ENCODE data around the gene RRP12. TPM values are rescaled to one million over a fixed set of nuclear protein-coding genes. Genes with fewer than 3 reads are reported as not detected.

Gene RRP12
- polyA plus RNA-seq, 1 of the 3 experiments (the other 2 are of a cell fraction) = 46.4 TPM

- no peak overlapping the region for H3K4me2 ChIP-seq
- peaks cover 0 to 17% of the 10 kb centered on the region in 2 experiments; a peak in 1 of 4 replicates for H3K4me1 ChIP-seq (ENCODE audit: control insufficient read depth in 1 of 2, insufficient read depth in 2 of 2, low read depth in 1 of 2, low read length in 1 of 2)
- H3F3A ChIP-seq (replicated peaks; ENCODE audit: insufficient read depth) = peaks cover 19% of the 10 kb centered on the region
- H3K4me3 ChIP-seq (ENCODE audit: low read depth in 2 of 2, low read length in 1 of 2) = no peak overlapping the region
- no peaks in the 10 kb centered on the region for H3K27me3 ChIP-seq (ENCODE audit: insufficient read depth)
- CTCF ChIA-PET = no interaction called here
- no peak for DNase-seq
- H2AFZ ChIP-seq (ENCODE audit: low read depth) = no peak overlapping the region
- WGBS (ENCODE audit: low lambda C conversion rate) = 51% methylated on average over 11 of the region's 11 CpGs
- no peaks in the 10 kb centered on the region for H4K20me1 ChIP-seq (ENCODE audit: insufficient read depth)
- POLR2A ChIA-PET = interaction anchor here (0.8 kb wide), 1 partner anchor 45 kb away, joined by 4 read pairs; the partner anchor contains the start of gene ARHGAP19
- H3K9ac ChIP-seq = no peak overlapping the region
- H3K27ac ChIP-seq (ENCODE audit: low read depth in 2 of 2, low read length in 1 of 2) = no peak overlapping the region
- no peaks in the 10 kb centered on the region for H3K9me3 ChIP-seq
- H3K36me3 ChIP-seq (replicated peaks in 1 of 2; ENCODE audit: control insufficient read depth in 1 of 2, insufficient read depth in 2 of 2, low read length in 1 of 2) = no peaks in the 10 kb centered on the region
- H3K9me2 ChIP-seq = no peaks in the 10 kb centered on the region
- no peaks in the 10 kb centered on the region for H3K79me2 ChIP-seq (ENCODE audit: insufficient read depth)
- TF ChIP-seq NRF1 (IDR thresholded peaks at IDR 0.05; ENCODE audit: low read depth, low read length) = no peak
Observed at GRCh38 chr10:97336942-97337831, 64.0 kb downstream of the RRP12 start.

DNA sequence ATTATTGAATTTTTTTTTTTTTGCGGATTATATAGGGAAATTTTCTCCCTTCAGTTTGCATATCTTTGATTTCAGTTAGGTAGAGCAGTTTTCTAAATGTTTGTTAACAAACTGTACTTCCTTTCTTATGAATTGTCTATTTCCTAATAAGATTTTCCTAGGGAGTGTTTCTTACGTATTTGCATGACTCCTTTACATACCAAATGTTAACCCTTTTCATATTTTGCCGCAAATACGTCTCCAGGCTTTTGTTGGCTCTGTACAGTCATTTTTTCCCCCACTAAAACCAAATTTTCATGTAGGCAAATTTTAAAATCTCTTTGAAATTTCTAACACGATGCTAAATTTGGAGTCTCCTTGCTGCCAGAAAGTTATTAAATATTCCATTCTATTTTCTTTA is 64.7 kb downstream of the RRP12 start:
- Histone ChIP-seq H3K4me2 (no peak overlapping the region), H3K79me2 (ENCODE audit: insufficient read depth) (no peaks in the 10 kb centered on the region; the same call in 1 of the 2 replicates), H3K36me3 (replicated peaks in 1 of 2; ENCODE audit: control insufficient read depth in 1 of 2, insufficient read depth in 2 of 2, low read length in 1 of 2) (no peaks in the 10 kb centered on the region), H3K27ac (ENCODE audit: low read depth in 2 of 2, low read length in 1 of 2) (no peak overlapping the region), H3K9ac (no peak overlapping the region), H3F3A (replicated peaks; ENCODE audit: insufficient read depth) (peaks cover 19% of the 10 kb centered on the region), H3K9me2 (no peaks in the 10 kb centered on the region), H3K9me3 (no peaks in the 10 kb centered on the region), H3K4me3 (ENCODE audit: low read depth in 2 of 2, low read length in 1 of 2) (no peak overlapping the region), H4K20me1 (ENCODE audit: insufficient read depth) (peaks cover 5% of the 10 kb centered on the region; the same call in 1 of the 2 replicates), H3K27me3 (ENCODE audit: insufficient read depth) (no peaks in the 10 kb centered on the region), H2AFZ (ENCODE audit: low read depth) (no peak overlapping the region), H3K4me1 (ENCODE audit: control insufficient read depth in 1 of 2, insufficient read depth in 2 of 2, low read depth in 1 of 2, low read length in 1 of 2) (peaks cover 0 to 21% of the 10 kb centered on the region in 2 experiments; a peak in 1 of 4 replicates)
- WGBS (ENCODE audit: low lambda C conversion rate) = 87% methylated on average over 5 of the region's 5 CpGs
- no peak for TF ChIP-seq CHD2 (IDR thresholded peaks at IDR 0.05; ENCODE audit: low read length, partially characterized antibody)
- TF ChIP-seq ELF1 (IDR thresholded peaks at IDR 0.05) = no peak
- no peak for TF ChIP-seq TEAD4 (IDR thresholded peaks at IDR 0.05; ENCODE audit: borderline replicate concordance, insufficient read depth)
- TF ChIP-seq FOXJ3 (CRISPR knock-in tag; IDR thresholded peaks at IDR 0.05) = no peak
- TF ChIP-seq, protein P1, sequence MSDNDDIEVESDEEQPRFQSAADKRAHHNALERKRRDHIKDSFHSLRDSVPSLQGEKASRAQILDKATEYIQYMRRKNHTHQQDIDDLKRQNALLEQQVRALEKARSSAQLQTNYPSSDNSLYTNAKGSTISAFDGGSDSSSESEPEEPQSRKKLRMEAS (IDR thresholded peaks at IDR 0.05; ENCODE audit: low read depth) = no peak
- TF ChIP-seq SIN3A (IDR thresholded peaks at IDR 0.05; ENCODE audit: borderline replicate concordance, low read depth, low read length) = no peak
- no peak for TF ChIP-seq EP300 (IDR thresholded peaks at IDR 0.05; ENCODE audit: borderline replicate concordance in 1 of 2, low read depth in 1 of 2, low read length in 1 of 2)
- no peak for TF ChIP-seq RCOR1 (IDR thresholded peaks at IDR 0.05; ENCODE audit: low read length)
- TF ChIP-seq, protein P2, sequence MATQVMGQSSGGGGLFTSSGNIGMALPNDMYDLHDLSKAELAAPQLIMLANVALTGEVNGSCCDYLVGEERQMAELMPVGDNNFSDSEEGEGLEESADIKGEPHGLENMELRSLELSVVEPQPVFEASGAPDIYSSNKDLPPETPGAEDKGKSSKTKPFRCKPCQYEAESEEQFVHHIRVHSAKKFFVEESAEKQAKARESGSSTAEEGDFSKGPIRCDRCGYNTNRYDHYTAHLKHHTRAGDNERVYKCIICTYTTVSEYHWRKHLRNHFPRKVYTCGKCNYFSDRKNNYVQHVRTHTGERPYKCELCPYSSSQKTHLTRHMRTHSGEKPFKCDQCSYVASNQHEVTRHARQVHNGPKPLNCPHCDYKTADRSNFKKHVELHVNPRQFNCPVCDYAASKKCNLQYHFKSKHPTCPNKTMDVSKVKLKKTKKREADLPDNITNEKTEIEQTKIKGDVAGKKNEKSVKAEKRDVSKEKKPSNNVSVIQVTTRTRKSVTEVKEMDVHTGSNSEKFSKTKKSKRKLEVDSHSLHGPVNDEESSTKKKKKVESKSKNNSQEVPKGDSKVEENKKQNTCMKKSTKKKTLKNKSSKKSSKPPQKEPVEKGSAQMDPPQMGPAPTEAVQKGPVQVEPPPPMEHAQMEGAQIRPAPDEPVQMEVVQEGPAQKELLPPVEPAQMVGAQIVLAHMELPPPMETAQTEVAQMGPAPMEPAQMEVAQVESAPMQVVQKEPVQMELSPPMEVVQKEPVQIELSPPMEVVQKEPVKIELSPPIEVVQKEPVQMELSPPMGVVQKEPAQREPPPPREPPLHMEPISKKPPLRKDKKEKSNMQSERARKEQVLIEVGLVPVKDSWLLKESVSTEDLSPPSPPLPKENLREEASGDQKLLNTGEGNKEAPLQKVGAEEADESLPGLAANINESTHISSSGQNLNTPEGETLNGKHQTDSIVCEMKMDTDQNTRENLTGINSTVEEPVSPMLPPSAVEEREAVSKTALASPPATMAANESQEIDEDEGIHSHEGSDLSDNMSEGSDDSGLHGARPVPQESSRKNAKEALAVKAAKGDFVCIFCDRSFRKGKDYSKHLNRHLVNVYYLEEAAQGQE (IDR thresholded peaks at IDR 0.05; ENCODE audit: low read depth, low read length) = no peak
- TF ChIP-seq RXRA (IDR thresholded peaks at IDR 0.05; ENCODE audit: borderline replicate concordance, low read depth) = no peak
- TF ChIP-seq MEF2A (IDR thresholded peaks at IDR 0.05; ENCODE audit: borderline replicate concordance, low read depth) = no peak
- no peak for TF ChIP-seq MXI1 (IDR thresholded peaks at IDR 0.05; ENCODE audit: low read depth, low read length)
- no peak for TF ChIP-seq POLR2AphosphoS5 (IDR thresholded peaks at IDR 0.05; ENCODE audit: low read depth, low read length)
- TF ChIP-seq, protein P3, sequence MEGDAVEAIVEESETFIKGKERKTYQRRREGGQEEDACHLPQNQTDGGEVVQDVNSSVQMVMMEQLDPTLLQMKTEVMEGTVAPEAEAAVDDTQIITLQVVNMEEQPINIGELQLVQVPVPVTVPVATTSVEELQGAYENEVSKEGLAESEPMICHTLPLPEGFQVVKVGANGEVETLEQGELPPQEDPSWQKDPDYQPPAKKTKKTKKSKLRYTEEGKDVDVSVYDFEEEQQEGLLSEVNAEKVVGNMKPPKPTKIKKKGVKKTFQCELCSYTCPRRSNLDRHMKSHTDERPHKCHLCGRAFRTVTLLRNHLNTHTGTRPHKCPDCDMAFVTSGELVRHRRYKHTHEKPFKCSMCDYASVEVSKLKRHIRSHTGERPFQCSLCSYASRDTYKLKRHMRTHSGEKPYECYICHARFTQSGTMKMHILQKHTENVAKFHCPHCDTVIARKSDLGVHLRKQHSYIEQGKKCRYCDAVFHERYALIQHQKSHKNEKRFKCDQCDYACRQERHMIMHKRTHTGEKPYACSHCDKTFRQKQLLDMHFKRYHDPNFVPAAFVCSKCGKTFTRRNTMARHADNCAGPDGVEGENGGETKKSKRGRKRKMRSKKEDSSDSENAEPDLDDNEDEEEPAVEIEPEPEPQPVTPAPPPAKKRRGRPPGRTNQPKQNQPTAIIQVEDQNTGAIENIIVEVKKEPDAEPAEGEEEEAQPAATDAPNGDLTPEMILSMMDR (IDR thresholded peaks at IDR 0.05) = no peak
- TF ChIP-seq, protein P4, sequence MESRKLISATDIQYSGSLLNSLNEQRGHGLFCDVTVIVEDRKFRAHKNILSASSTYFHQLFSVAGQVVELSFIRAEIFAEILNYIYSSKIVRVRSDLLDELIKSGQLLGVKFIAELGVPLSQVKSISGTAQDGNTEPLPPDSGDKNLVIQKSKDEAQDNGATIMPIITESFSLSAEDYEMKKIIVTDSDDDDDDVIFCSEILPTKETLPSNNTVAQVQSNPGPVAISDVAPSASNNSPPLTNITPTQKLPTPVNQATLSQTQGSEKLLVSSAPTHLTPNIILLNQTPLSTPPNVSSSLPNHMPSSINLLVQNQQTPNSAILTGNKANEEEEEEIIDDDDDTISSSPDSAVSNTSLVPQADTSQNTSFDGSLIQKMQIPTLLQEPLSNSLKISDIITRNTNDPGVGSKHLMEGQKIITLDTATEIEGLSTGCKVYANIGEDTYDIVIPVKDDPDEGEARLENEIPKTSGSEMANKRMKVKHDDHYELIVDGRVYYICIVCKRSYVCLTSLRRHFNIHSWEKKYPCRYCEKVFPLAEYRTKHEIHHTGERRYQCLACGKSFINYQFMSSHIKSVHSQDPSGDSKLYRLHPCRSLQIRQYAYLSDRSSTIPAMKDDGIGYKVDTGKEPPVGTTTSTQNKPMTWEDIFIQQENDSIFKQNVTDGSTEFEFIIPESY (IDR thresholded peaks at IDR 0.05; ENCODE audit: borderline replicate concordance, low read depth) = no peak
- POLR2A ChIA-PET = no interaction called here
- CTCF ChIA-PET = no interaction called here
- DNase-seq = no peak
